GM19324 (cell line): ENCODE data around the gene HNRNPAB.
"Not testable (repeated sequence)": the region's sequence is repeated elsewhere in the genome, so short reads cannot be mapped to it uniquely, and the experiment has no call there.

Experiments used
- ATAC-seq: cut with Tn5 transposase; IDR thresholded peaks from one replicate; pipeline ENCODE4 v1.9.1; 2021; ENCODE audit warnings: mild to moderate bottlenecking, moderate library complexity; ENCODE audit not compliant: unreplicated experiment, low FRiP score

The HNRNPAB gene

DNA sequence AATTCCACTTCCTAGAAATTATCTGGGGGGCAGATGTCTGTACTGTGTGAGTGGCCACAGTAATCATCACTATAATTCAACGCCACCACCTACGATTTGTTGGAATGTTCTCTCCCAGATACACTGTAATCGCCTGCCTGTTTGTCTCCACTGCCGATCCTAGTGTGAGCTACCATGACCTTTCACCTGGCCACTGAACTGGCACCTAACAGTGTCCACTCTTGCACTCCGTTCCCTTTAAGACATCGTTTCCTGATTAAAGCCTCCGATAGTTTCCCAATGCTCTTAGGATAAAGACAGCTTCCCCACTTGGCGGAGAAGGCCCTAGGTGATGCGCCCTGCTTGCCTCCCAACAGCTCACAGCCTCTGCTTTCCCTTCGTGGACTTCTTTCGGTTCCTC lies 24.3 kb downstream of the HNRNPAB start:
- no peak for ATAC-seq

DNA sequence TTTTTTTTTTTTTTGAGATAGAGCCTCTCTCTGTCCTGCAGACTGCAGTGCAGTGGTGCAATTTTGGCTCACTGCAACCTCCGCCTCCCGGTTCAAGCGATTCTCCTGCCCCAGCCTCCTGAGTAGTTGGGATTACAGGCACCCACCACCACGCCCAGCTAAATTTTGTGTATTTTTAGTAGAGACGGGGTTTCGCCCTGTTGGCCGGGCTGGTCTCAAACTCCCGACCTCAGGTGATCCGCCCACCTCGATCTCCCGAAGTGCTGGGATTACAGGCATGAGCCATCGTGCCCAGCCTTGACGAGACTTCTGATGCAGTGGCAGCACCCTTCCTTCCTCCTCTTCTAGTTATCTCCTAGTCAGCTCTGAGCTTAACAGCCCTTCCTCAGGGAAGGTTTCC lies 24.8 kb downstream of the HNRNPAB start:
- ATAC-seq, result not testable (repeated sequence)

DNA sequence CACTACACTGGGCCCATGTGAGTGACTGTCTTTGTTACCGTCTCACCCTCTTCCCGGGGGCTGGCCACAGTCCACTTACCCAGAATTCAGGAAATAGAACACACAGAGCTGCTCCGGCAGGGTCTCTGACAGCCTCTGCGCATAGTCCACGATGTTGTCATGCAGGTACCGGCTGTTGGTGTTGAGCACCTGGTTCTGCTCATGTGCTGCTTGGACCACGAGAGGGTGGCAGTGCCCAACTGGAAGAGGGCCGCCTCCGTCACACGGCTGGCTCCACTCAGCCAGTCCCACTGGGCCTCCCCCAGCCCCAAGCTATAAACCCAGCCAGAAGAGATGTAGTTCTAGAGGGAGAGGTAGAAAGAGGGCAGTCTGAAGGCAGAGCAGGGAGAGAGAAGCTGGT lies 25.5 kb downstream of the HNRNPAB start:
- ATAC-seq, result no peak

DNA sequence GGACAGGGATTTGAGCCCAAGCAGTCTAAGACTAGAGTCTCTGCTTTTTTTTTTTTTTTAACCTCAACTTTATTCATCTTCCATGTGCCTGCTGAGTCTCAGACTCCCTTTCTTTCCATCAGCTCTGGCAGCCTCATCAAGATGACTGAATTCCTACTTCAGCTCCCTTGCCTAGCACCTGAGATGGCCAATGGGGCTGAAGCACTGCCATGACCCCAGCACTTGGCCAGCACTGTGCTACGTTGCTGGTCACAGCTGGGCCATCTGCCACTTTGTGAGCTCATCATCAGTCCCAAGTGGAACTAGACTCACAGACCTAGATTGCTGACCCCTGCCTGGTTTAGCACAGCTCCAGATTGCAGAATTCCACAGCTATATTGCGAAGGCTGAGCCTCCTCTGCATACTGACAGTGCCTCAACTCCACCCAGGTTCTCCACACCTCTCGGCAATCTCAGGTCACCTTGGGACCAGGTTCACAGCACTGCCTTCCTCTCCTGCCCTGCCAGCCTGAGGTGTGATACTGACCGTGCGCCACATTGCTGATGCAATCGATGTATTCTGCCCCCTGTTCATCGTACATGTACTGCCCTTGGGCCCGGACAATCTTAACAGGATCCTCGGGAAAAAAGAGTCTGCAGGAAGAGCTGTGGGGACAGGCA lies 26.7 kb downstream of the HNRNPAB start:
- ATAC-seq, result no peak

DNA sequence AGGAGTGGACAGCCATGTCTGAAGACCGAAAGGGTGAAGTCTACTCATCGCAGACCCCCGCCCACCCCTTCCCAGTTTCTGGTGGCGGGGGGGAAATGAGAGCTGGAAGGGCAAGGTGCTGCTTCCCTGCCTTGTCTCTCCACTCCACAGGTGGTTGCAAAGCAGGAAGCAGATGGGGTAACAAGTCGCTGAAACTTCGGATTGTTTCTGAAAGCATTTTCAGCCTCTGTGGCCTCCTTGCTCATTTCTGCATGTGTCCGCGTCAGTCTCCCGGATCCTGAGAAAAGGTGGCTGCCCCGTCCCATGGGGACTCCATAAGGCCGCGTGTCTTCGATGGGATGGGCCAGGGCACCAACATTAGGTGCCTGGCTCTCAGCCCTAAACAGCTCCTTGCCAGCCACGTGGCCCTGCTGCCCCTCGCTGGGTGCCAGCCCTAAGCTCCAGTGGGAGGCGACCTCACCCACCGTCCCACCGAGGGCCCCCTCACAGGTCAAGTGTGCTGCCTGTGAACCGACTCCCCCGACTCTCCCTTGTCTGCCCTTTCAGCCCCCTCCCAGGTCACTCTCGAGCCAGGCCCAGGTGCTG lies 27.3 kb downstream of the HNRNPAB start:
- no peak for ATAC-seq

DNA sequence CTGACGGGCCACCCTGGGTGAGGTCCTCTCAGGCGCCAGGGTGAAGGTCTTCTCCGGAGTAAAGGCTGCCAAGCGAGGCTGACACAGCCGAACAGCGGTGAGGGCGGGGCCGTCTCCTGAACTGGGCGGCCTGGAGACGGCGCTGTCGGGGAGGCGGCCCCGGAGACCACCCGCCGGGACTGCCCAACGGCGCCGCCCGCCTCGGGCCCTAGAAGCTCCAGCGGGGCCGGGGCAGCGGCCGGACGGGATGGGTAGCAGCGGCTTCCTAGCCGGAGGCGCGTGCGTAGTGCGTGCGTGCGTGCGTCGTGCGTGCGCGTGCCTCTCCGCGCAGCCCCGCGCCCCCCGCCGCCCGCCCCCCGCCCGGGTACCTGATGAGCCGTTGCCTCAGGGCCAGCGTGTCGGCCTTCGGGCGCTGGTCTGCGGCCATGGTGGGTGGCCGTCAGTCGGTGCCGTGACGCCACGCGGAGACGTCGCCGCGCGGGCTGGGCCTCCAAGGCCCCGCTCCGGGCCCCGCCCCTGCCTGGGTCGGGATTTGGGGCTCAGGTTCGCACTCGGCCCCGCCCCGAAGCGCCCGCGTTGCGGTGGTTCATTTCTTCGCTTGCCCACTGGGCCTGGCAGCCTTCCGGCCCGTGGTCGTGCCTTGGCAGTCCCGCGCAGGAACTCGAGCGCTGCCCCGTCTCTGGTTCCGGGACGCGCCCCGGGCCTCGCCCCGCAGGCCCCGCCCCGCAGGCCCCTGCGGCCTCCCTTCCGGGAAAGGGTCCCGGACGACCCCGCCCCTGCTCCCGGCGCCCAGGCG lies 28.0 kb downstream of the HNRNPAB start, which contains the start of gene PHYKPL:
Gene PHYKPL (minus strand): TSS at position 679 of the 796 bp plus-strand sequence. CDS start 252 bp downstream, at position 427.
- ATAC-seq, result peak; percentile 78

DNA sequence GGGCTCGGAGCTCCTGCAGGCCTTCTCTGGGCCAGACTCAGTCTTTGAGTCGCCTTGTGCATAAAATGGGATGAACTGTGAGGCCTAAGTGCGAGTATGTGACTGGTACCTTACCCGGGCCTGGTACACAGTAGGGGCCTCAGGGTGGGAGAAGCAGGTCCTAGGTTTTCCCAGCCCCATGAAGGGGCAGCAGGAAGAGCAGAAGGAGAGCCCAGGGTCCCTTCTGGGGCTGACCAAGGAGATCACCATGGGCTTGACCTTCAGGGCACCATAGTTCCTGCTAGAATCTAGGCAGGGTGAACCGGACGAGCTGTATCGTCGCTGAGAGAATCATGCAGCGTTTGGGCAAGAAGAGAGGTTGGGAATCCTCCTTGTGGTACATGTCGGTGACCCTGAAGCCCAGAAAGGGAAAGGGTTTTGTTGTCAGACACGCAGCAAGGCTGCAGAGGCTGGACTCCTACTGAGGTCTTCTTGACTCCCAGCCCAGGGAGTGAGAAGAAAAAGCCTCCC lies 28.6 kb downstream of the HNRNPAB start:
- ATAC-seq, result no peak

DNA sequence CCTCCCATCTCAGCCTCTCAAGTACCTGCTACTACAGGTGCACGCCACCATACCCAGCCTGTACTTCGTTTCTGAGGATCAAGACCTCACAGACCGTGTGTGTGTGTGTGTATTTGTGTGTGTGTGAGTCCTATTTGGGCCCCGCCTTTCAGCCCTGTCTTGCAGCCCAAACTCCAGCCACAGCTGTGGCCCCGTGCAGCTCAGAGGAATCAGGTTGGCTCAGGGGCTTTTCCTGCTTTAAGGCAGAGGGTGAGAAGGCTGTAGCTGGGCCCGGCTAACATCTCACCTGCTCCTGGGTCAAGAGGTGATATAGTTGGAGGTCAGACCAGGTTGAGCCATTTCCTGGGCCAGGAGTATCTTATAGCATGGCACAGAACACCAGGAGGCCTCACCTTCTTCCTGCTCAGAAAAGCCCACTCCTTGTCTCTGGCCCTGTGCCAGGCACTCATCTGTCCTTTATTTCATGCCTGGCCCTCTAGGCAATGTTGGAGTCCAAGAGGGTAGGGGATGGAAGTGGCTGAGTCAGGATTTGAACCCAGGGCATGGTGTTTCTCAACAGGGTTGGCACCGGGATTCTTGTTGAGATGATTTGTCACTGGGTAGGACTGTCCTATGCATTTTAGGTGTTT lies 29.9 kb downstream of the HNRNPAB start:
- no peak for ATAC-seq

DNA sequence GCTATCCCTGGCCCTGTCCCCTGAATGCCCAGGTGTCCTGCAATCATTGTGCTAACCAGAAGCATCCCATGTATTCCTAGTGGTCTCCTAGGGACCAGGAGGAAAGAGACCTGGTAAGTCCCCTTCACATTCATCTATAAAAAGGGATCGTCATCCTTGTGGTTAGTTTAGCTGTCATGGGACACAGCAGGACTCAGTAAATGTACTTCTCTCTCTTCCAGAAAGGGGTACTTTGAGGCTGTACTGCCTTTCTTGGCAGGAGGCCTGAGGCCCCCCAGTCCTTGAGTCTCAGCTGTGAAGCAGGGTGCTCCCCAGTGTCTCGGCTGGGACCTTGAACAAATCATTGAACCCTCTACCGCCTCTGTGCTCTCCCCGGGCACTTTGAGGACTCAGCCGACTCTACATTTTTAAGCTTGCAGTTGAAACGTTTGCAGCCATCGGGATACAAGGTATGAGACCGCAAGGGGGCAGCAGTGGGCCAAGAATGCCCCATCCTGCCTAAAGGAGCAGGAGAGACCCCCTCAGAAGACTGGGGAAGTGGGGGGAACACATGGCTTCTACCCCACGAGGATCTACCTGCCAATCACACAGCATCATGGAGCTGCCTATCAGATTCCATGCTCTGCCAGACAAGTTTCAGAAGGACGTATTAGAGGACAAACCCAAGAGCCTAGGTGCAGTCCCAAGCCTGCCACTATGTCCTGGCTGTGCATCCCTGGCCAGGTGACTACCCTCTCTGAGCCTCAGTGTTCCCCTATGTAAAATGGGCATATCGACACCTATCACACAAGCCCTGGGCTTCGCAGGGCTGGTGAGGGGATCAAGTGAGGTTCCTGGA lies 30.6 kb downstream of the HNRNPAB start:
- ATAC-seq, result no peak

DNA sequence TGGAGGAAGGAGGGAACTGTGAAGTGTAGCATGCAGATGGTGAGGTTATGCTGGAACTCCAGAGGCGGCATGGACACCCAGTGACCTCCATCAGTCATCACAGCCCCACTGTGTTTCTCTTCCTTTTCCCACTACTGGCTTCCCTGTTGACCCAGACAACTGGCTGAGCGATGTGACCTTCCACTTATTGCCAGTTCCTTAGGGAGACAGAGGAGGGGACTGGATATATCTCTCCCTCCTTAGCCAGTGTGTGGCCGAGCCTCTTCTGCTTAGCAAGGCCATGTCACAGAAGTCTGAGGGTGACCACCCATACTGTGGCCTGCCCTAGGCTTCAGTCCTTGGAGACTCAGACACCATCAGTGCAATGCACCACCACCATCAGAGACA lies 31.2 kb downstream of the HNRNPAB start:
- no peak for ATAC-seq

DNA sequence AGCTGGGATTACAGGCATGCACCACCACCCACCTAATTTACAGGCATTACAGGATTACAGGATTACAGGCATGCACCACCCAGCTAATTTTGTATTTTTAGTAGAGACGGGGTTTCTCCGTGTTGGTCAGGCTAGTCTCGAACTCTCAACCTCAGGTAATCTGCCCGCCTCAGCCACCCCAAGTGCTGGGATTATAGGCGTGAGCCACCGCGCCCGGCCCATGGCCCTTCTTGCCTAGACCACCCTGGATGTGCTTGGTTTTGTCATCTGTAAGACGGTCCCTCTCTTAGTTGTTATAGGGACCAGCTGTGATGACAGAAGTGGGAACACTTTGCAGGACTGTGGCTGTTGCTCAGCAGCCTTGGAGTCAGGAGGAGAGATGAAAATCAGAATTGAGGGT lies 31.8 kb downstream of the HNRNPAB start:
- ATAC-seq, result no peak

DNA sequence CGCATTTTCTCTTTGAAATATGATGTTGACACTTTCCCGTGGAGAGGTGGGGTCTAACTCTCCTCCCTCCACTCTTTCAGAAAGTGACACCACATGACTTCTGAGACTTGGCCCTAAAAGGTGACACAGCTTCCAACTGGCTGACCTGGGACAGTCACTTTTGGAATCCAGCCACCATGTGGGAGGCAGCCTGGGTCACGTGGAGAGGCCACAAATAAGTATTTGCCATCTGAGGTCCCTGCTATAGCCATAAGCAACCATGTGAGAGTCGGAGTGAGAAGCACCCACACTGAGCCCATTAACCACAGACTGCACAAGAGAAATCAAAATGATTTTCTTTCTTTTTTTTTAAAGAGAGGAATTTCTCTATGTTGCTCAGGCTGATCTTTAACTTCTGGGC lies 32.3 kb downstream of the HNRNPAB start:
- no peak for ATAC-seq

DNA sequence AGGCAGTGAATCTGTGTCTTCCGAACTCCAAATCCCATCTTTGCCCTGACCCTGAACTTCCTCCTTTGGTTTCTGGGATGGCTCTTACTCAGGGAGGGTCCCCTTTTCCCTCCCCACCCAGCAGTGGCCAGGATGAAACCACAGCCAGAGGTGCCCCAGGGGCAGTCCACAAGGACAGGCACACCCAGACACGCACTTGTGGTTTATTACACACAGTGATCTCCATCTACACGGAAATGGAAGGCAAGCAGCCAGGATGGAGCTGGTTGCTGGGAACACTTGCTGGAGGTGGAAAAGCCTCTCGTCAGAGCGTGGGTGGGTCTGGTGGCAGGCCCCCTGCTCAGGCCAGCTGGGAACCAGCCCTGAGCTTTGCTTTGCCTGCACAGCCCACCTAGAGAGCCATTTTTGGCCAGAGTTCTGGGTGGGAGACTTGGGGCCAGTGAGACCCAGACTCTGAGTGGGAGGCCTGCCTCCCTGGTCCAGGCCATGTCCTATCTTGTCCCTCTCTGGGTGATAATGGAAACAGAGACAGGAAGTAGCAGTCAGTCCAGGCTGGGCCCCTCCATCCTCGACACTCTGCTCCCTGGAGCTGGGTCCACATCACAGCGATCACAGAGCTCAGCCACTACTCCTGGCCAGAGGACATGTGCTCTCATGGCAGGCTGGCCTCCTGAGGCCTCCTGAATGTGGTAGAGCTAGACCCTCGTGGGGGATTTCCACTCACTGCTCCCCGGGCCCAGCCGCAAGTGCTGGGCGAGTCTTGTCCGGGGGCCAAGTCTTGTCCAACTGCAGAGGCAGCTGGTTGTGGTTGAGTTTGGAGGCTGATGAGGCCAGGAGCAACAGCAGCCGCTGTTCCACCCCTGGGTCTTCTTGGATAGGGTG lies 33.3 kb downstream of the HNRNPAB start:
- ATAC-seq, result no peak

DNA sequence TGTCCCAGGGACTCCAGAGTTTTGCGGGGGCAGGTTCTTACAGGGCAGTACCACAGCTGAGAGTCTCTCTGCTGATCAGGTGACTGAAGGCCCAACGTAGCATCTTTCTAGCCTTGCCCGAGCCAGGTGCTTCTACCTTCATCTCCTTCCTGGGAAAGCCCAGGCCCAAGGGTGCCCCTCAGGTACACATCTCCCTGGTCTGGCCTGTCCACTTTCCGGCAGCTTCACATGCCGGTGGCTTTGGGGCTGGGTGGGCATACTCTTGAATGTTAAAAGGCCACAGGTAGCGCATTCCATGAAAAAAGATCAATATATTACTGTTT lies 33.9 kb downstream of the HNRNPAB start:
- ATAC-seq, result no peak

DNA sequence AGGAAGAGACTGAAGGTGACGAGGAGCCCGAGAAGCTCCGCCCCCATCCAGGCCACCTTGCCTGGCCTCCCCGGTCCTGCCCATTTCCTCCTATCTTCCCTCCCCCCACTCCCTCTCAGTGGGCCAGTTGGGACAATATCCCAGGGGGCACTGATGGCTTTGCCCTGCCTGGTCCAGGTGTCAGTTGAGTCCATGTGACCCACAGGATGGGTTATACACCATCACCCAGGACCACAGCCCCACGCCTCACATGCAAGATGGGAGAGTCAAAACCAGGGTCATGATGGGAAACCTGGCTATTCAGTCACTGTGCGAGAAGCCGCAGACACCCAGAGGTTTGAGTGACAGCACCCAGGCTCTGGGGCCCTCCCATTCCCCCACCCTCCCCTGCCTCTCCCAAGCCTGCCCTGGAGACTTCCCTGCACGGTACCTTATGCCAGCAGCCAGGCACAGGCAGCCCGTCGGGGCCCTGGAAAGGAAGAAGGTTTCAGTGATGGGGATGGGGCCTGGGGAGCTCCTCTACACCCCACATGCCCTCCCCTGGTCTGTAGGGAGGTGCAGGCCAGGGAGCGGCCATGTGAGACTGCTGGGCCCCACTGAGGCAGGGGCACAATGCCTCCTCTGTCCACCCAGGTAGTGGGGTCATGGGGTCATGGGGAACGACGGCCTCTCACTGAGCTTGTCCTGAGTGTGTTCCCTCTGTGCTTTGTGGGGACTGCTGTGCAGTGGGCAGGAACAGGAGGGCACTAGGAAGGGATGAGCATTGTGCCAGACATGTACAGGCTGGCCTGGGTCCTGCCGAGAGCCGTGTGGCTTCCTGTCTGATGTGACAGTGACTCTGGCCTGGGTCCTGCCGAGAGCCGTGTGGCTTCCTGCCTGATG lies 34.6 kb downstream of the HNRNPAB start:
- no peak for ATAC-seq

DNA sequence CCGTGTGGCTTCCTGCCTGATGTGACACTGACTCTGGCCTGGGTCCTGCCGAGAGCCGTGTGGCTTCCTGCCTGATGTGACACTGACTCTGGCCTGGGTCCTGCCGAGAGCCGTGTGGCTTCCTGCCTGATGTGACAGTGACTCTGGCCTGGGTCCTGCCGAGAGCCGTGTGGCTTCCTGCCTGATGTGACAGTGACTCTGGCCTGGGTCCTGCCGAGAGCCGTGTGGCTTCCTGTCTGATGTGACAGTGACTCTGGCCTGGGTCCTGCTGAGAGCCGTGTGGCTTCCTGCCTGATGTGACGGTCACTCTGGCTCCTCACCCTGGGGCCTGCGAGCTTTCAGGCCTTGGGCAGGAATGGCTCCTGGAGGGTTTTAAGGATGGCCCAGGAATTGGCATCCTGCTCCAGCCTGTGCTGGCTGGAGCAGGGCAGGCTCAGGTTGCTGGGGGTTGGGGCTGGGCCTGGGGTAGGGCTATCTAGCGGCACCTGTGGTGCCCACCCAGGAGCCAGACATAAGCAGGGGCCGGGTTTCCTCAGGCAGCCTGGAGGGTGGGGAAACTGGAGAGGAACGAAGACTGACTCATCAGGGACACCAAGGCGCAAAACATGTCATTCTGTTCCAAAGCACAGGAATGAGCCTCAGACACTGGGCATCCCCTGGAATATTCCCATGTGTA lies 35.4 kb downstream of the HNRNPAB start:
- ATAC-seq, result not testable (repeated sequence)

DNA sequence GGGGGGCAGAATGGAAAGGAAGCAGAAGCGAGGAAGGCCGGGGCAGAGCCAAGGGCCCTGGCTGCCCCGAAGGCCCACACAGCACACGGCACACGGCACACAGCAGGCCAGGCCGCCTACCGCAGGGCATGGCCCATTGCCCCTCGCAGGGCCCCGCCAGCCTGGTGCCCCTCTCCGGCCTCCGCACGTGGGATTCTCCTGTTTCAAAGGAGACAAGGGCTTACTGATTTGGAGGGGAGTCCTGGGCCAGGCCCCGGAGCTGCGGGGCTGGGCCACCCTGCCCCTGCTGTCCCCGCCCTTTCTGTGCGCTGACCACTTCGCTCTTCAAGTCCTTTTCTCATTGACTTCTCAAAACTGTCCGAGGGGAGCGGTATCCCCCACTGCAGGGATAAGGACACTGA lies 36.0 kb downstream of the HNRNPAB start:
- ATAC-seq, result no peak

DNA sequence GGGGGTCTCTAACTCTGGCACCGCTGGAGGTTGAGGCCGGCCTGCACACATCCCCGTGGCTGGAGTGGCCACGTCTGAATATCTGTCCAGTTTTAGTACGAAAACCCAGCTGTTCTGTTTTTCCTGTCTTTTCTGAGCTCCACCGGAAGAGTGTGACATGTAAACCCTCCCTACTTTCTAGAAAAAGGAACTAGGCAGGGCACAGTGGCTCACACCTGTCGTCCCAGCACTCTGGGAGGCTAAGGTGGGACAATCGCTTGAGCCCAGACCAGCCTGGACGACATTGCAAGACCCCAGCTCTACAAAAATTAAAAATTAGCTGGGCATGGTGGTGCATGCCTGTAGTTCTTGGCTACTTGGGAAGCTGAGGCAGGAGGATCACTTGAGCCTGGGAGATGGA lies 36.4 kb downstream of the HNRNPAB start:
- ATAC-seq, result no peak
